ENCODE data around the gene SLC17A8.

SLC17A8 gene

DNA sequence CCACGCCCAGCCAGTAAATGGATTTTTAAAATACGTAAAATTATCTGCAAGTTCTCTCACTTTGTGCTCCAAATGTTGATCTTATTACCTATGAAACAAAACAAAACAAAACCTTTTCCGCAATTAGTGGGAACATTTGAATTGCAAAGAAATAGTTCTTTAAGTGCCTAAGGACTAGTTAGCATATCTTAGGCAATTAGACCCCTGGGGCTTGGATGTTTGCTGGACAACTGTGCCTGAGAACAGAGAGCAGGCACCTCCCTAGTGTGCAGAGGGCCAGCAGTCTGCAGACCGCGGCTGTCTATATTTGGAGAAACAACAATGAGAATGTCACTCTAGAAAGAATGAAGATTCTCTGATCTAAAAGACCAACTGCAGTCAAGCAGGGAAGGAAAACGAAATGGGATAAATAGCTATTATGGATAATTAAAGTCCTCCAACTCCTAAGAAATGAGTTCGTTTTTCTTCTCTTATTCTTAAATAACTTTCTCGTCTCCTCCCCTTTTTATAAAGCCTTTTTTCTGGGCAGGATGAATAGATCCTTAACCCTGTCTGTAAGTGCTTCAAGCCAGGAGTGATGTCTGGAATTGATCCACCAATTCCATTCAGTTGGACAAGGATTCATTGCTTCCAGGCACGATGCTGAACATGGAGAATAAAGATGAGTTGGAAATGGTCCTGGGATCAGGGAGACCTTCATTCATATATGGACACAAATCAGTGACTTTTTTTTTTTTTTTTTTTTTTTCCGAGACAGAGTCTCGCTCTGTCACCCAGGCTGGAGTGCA lies 16.2 kb downstream of the SLC17A8 start:
- TF ChIP-seq, protein P1, sequence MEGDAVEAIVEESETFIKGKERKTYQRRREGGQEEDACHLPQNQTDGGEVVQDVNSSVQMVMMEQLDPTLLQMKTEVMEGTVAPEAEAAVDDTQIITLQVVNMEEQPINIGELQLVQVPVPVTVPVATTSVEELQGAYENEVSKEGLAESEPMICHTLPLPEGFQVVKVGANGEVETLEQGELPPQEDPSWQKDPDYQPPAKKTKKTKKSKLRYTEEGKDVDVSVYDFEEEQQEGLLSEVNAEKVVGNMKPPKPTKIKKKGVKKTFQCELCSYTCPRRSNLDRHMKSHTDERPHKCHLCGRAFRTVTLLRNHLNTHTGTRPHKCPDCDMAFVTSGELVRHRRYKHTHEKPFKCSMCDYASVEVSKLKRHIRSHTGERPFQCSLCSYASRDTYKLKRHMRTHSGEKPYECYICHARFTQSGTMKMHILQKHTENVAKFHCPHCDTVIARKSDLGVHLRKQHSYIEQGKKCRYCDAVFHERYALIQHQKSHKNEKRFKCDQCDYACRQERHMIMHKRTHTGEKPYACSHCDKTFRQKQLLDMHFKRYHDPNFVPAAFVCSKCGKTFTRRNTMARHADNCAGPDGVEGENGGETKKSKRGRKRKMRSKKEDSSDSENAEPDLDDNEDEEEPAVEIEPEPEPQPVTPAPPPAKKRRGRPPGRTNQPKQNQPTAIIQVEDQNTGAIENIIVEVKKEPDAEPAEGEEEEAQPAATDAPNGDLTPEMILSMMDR (IDR thresholded peaks at IDR 0.05) = no peak
- intact Hi-C loops (cut with DNase I; ENCODE audit: low total_unique reads) = no loop called here
- H3K4me3 ChIP-seq = no peak overlapping the region
- no peak overlapping the region for H3K27ac ChIP-seq
- H3K9me3 ChIP-seq = no peaks in the 10 kb centered on the region
- no peaks in the 10 kb centered on the region for H3K4me1 ChIP-seq
- H3K27me3 ChIP-seq = no peaks in the 10 kb centered on the region
- no peak for DNase-seq
- H3K36me3 ChIP-seq = no peaks in the 10 kb centered on the region

- H3K27me3 ChIP-seq = no peaks in the 10 kb centered on the region
- peak in 1 of 2 donors; percentile 58 for DNase-seq
- no peaks in the 10 kb centered on the region for H3K4me1 ChIP-seq
- TF ChIP-seq, protein P1 (IDR thresholded peaks at IDR 0.05) = no peak
- H3K27ac ChIP-seq = no peak overlapping the region
- H3K9me3 ChIP-seq = no peaks in the 10 kb centered on the region
- no peak overlapping the region for H3K4me3 ChIP-seq
- intact Hi-C loops (cut with DNase I; ENCODE audit: low total_unique reads) = no loop called here
- no peaks in the 10 kb centered on the region for H3K36me3 ChIP-seq
These were observed 18.3 kb downstream of the SLC17A8 start for GRCh38 chr12:100375038-100375735.

DNA sequence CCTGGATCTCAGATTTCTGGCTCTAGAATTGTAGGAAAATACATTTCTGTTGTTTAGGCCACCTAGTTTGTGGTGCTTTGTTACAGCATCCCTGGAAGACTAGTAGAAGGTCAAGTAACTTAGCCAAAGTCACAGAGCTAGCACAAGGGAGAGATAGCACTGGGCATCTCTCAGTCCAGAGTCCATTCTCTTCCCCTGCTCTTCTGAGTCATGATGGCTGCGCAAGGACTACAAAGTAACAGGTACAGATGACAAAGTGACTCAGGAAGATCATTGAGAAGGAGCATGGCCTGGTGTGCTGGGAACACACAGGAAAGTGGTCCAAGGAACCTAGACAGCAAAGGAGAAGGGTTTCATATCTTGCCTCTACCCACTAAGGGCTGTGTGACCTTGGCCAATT lies 19.3 kb downstream of the SLC17A8 start:
- H3K9me3 ChIP-seq = no peaks in the 10 kb centered on the region
- no peak for DNase-seq
- H3K4me3 ChIP-seq = no peak overlapping the region
- no peaks in the 10 kb centered on the region for H3K4me1 ChIP-seq
- H3K27ac ChIP-seq = no peak overlapping the region
- no peaks in the 10 kb centered on the region for H3K36me3 ChIP-seq
- TF ChIP-seq, protein P1 (IDR thresholded peaks at IDR 0.05) = no peak
- intact Hi-C loops (cut with DNase I; ENCODE audit: low total_unique reads) = no loop called here
- no peaks in the 10 kb centered on the region for H3K27me3 ChIP-seq

DNA sequence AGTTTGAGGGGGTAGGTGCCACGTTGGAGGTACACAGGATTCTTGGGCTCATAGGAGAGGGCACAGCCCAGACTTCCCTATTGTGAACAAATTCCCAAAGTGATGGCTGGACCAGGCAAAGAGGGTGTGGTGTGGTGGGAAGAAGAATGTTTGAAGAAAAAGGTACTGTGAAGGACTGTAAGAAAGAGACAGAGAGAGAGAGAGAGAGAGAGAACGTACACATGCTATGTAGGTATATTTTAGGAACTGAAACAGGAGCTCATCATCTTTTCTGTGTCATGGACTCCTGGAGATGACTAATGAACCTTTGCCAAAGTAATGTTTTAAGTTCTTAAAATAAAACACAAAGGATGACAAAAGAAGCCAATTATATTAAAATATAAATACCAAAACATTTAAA lies 24.5 kb downstream of the SLC17A8 start:
- intact Hi-C loops (cut with DNase I; ENCODE audit: low total_unique reads) = no loop called here
- H3K36me3 ChIP-seq = no peaks in the 10 kb centered on the region
- no peaks in the 10 kb centered on the region for H3K4me1 ChIP-seq
- no peak overlapping the region for H3K27ac ChIP-seq
- TF ChIP-seq, protein P1 (IDR thresholded peaks at IDR 0.05) = no peak
- no peaks in the 10 kb centered on the region for H3K9me3 ChIP-seq
- no peak for DNase-seq
- no peaks in the 10 kb centered on the region for H3K27me3 ChIP-seq
- no peak overlapping the region for H3K4me3 ChIP-seq

GRCh38 chr12:100382338-100382737 lies 25.5 kb downstream of the SLC17A8 start:
- Histone ChIP-seq H3K9me3 (no peaks in the 10 kb centered on the region), H3K27ac (no peak overlapping the region), H3K4me3 (no peak overlapping the region), H3K4me1 (no peaks in the 10 kb centered on the region), H3K36me3 (no peaks in the 10 kb centered on the region), H3K27me3 (no peaks in the 10 kb centered on the region)
- TF ChIP-seq, protein P1 (IDR thresholded peaks at IDR 0.05) = no peak
- DNase-seq = no peak
- intact Hi-C loops (cut with DNase I; ENCODE audit: low total_unique reads) = no loop called here
